HFFc6 (cell line): ENCODE data around the gene TCF21. TPM values are rescaled to one million over a fixed set of nuclear protein-coding genes. Genes with fewer than 3 reads are reported as not detected.

ENCODE experiments used
- DNase-seq: peaks from one replicate; pipeline ENCODE4 v3.0.0-alpha.2; 2018
- H3K27ac Mint-ChIP-seq: 2 replicates; pipeline ENCODE4 v1.8.0; 2020; ENCODE audit warnings: mild to moderate bottlenecking, mixed read lengths
- H3K27me3 Mint-ChIP-seq: 2 replicates; pipeline ENCODE4 v1.8.0; 2021; ENCODE audit warnings: mild to moderate bottlenecking, moderate library complexity, mixed read lengths; ENCODE audit not compliant: insufficient read depth
- H3K36me3 Mint-ChIP-seq: 2 replicates; pipeline ENCODE4 v1.8.0; 2021; ENCODE audit warnings: low read depth, mixed read lengths
- H3K4me1 Mint-ChIP-seq: 2 replicates; pipeline ENCODE4 v1.8.0; 2020; ENCODE audit warnings: low read depth, mixed read lengths
- H3K4me3 Mint-ChIP-seq: 2 replicates; pipeline ENCODE4 v1.8.0; 2020; ENCODE audit warnings: mild to moderate bottlenecking, moderate library complexity, mixed read lengths
- H3K9me3 Mint-ChIP-seq: 2 replicates; pipeline ENCODE4 v1.8.0; 2020; ENCODE audit warnings: mild to moderate bottlenecking, mixed read lengths
- CTCF ChIP-seq: fragments of 200-600 bp; sonication (generic); IDR thresholded peaks from 2 replicates; pipeline ENCODE4 v1.5.0; 2021; ENCODE audit warnings: antibody characterized with exemption, mild to moderate bottlenecking
- total RNA-seq, 6 experiments: library from RNA; stranded (reverse); fragmentation: NEBNext Ultra II Directional; extraction: Animal tissue kit (Norgen Biotek cat#: 25700); gene quantifications; 2 replicates in 1 of 6; 3 replicates in 5 of 6; pipeline ENCODE4 v1.2.3, GENCODE V29; 2021

The TCF21 gene
- total RNA-seq, 6 experiments from 2014 or later = not detected

GRCh38 chr6:133894369-133894768 lies 5.5 kb downstream of the TCF21 start:
- H3K9me3 Mint-ChIP-seq = no peaks in the 10 kb centered on the region
- no peaks in the 10 kb centered on the region; the same call in 1 of the 2 replicates for H3K36me3 Mint-ChIP-seq
- peaks cover 71% of the 10 kb centered on the region for H3K27me3 Mint-ChIP-seq
- DNase-seq = no peak
- TF ChIP-seq CTCF = no peak
- no peak overlapping the region for H3K27ac Mint-ChIP-seq
- H3K4me1 Mint-ChIP-seq = peaks cover 25% of the 10 kb centered on the region
- no peak overlapping the region for H3K4me3 Mint-ChIP-seq

DNA sequence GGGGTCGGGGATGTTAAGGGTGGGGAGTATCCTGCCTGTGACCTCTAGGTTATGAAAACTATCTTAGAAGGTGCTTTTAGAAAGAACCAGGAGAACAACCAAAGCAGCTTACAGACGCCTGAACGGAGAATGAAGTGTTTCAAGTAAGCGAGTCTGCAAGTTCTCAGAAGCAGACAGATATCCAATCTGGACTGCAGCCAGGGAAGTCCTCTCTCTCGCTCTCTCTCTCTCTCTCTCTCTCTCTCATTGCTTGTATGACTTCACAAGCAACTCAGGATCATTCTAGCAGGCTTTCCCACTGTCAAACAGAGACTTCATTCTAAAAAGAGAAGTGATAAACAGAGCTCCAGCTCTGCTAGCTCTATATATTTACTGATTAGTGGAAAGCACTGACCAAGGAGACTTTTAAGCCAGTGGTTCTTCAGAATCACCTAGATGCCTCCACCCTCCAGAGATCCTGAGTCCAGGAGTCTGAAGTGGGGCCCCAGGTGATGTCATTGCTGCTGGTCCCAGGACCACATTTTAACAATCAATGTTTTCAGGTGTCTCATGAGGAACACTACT lies 6.0 kb downstream of the TCF21 start:
- no peak overlapping the region for H3K4me3 Mint-ChIP-seq
- no peaks in the 10 kb centered on the region for H3K36me3 Mint-ChIP-seq
- no peak for TF ChIP-seq CTCF
- peaks cover 23% of the 10 kb centered on the region for H3K4me1 Mint-ChIP-seq
- H3K9me3 Mint-ChIP-seq = no peaks in the 10 kb centered on the region
- H3K27ac Mint-ChIP-seq = no peak overlapping the region
- DNase-seq = no peak
- H3K27me3 Mint-ChIP-seq = peaks cover 69% of the 10 kb centered on the region

DNA sequence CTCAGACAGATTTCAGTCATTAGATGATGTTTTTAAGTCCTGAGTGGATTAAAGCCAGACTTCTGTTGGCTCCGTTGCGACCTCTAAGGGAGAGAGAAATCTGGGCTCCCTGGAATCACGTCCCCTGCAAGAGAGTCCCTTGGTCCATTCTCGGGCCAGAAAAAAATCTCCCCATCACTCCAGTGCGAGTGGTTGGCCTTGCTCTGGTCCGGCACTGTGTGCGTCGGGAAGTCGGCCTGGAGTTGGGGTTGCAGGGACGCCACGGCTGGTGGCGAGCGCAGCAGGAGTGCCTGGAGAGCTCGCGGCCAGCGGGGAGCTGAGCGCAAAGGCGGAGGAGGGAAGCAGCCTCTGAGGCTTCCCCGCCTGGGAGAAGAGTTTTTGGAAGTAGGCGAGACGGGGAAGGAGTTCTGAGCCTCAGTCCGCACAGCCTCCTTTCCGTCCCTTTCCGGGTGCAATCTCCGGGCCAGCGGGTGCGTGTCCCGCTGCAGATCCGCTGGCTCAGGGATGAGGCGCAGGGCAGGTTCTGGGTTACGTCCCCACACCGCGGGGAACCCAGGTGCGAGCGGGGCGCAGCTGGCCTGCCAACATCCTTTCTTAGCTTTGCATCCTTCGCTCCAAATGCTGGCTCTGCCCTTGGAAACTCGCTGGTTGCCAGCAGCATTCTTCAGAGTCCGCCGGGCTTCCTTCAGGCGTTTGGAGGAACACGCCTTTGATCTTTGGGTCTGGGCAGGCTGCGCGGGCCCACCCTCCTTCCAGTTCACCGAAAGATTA lies 6.8 kb downstream of the TCF21 start:
- no peak; the same call in 1 of the 2 replicates for TF ChIP-seq CTCF
- peaks cover 62% of the 10 kb centered on the region for H3K27me3 Mint-ChIP-seq
- no peak for DNase-seq
- H3K27ac Mint-ChIP-seq = no peak overlapping the region
- no peaks in the 10 kb centered on the region for H3K9me3 Mint-ChIP-seq
- H3K4me1 Mint-ChIP-seq = peaks cover 16% of the 10 kb centered on the region
- H3K36me3 Mint-ChIP-seq = no peaks in the 10 kb centered on the region
- H3K4me3 Mint-ChIP-seq = peak overlapping the region; percentile 18; the same call in 1 of the 2 replicates

GRCh38 chr6:133896344-133896721 lies 7.4 kb downstream of the TCF21 start:
- Mint-ChIP-seq H3K36me3 (no peaks in the 10 kb centered on the region), H3K4me3 (no peak overlapping the region), H3K9me3 (no peaks in the 10 kb centered on the region), H3K27me3 (peaks cover 58% of the 10 kb centered on the region), H3K4me1 (peaks cover 11% of the 10 kb centered on the region), H3K27ac (no peak overlapping the region)
- no peak for TF ChIP-seq CTCF
- no peak for DNase-seq

- Mint-ChIP-seq H3K27ac (no peak overlapping the region), H3K36me3 (no peaks in the 10 kb centered on the region), H3K27me3 (peaks cover 52% of the 10 kb centered on the region), H3K9me3 (no peaks in the 10 kb centered on the region), H3K4me3 (no peak overlapping the region), H3K4me1 (peaks cover under 1% of the 10 kb centered on the region; the same call in 1 of the 2 replicates)
- DNase-seq = no peak
- no peak for TF ChIP-seq CTCF
These were observed 9.3 kb downstream of the TCF21 start for GRCh38 chr6:133898263-133898662.
